GM04503 (cell line): ENCODE data around the gene WNT10A.

ENCODE experiments used
- DNase-seq: peaks from one replicate; pipeline ENCODE4 v3.0.0-alpha.2; 2012; ENCODE audit warnings: low read depth

WNT10A gene

DNA sequence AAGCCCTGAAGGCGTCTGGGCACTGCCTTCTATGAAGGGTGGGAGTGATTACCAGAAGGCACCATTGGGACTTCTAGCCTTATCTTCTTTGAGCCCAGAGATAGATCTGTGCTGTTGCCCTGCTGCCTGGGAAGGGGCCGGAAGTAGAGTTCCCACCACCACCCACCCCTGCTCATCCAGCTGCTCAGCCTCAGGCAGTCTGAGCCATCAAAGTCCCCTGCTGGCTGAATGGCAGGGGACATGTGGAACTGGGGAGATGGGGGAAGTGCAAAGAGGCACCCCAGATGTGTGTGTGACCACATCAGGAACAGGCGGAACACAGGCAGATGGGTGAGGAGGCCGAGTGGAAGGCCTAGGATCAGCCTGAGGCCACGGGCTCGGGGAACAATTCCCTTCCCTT is 3.3 kb upstream of the WNT10A start:
- no peak for DNase-seq

DNA sequence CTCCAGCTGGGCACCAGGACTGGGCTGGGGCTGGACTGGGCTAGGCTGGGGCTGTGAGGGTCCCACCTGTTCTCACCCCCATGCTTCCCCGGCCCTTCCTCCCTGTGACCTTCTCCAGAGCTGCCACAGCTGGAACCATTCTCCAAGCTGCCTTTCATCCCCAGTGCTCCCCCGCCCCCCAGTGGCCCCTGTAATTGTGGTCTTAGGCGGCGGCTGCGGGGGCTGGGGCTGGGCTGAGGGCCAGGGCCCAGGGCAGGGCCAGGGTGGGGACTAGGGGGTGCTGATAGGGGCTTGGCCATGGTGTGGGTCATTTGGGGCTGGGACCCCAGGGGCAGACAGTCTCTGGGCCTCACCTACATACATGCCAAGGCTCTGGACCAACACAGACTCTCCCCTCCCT is 2.8 kb upstream of the WNT10A start:
- no peak for DNase-seq

DNA sequence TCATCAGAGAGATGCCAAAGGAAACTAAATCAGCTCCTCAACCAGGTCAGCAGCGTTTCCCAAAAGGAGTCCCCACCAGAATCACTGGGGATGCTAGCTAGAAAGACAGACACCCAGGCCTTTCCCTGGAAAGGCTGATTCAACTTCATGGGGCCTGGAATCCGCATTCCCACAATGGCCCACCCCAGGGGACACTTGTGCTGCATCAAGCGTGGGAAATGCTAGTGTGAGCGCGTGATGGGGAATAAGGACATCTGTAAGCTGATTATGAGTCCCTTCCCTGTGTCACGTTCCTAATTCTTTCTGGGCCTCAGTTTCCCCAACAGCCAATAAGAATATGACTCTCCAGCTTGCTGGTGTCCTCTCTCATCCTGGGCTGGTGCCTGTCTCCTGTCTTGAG is 2.2 kb upstream of the WNT10A start:
- DNase-seq: no peak

DNA sequence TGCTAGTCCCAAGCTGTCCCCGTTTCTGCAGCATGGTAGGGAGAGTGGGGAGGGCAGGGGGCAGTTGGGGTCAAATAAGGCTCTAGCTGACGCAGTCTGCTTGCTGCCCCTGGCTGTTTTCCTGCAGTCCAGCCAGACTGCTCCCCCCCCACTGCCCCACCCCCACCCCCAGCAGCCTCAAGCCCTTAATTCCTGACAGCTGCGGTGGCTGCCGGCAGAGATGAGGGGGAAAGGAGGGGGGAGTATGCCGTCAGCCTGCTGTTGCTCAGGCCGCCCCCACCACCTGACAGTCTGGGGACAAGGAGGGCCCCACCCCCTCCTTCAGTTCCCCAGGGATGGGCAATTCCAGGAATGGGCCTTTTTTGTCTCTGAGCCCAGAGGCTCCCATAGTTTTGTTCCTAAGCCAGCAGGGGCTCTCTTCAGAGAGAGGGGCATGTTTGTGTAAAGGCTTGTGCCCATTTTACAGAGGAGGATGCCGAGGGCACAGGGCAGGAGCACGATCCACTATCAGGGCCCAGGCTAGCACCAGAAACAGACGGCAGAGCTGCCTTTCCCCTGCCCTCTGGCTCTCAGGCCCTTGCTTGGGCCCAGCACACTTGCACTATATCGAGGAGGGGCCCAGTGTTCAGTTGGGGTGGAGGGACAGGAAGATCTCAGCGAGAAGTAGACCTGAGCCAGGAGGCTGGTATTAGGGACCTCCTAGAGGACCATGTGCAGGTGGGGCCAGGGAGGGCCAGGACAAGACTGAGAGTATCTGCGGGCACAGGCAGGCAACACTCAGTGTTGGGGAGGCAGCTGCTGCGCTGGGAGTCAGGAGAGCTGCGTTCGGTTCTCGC is 1.5 kb upstream of the WNT10A start:
- DNase-seq: no peak

DNA sequence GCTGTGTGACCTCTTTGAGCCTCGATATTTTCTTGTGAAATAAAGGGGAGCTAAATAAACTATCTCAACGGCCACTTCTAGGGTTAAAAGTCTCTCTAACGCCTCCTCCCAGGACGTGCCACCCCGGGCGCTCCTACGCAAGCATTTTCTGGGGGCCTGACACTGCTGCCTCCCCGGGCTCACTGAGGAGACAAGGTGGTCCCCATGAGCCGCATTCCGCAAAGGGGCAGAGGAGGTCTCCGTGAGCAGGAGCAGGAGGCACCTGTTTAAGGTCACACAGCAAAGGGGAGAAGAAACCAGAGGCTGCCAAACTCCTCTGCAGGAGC is 913 bp upstream of the WNT10A start:
- DNase-seq: no peak

DNA sequence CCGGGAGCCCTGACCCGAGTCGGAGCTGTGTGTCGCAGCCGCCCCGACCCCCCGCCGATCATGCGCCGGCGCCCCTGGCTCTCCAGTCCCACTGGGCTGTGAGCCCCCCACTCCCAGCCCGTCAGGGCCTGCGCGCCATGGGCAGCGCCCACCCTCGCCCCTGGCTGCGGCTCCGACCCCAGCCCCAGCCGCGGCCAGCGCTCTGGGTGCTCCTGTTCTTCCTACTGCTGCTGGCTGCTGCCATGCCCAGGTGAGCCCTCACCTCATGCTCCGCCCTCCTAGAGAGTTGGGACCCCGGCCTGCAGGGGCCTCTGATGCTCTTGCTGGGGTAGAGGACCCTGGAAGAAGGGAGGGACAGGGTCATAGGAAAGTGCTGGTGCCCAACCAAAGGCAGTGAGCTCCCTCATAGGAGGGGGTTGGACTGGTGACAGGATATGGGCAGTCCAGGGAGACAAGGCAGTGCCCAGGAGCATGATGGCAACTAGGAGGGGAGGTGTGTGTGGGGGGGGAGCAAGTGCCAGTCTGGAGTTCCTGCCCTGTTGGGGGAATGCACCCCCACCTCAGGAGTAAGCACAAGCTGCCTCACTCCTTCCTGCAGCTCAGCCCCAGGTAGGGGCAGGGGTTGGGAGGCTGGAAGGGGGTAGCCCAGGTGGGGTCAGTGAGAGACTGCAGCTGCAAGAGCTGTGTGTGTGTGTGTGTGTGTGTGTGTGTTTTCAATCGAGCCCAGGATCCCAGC is 375 bp downstream of the WNT10A start:
- DNase-seq: no peak

DNA sequence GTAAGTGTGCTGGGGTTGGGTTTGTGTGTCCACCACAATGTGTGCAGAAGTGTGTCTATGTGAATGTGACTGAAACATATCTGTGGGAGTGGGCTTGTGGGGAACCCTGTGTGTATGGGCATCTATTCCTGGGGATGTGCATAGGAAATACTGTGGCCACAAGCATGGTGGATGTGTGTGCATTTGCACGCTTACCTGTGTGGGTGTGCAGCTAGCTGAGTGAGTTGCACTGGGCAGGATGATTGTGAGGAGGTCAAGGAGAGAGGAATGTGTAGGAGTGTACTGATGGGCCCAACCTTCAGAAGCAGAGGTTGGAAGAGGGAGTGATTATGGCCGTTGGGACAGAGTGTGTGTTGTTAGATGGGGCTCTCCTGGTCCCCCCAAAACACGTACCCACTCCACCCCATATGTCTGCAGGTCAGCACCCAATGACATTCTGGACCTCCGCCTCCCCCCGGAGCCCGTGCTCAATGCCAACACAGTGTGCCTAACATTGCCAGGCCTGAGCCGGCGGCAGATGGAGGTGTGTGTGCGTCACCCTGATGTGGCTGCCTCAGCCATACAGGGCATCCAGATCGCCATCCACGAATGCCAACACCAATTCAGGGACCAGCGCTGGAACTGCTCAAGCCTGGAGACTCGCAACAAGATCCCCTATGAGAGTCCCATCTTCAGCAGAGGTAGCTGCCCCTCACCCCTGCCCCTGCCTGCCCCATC is 1.2 kb downstream of the WNT10A start:
- no peak for DNase-seq

DNA sequence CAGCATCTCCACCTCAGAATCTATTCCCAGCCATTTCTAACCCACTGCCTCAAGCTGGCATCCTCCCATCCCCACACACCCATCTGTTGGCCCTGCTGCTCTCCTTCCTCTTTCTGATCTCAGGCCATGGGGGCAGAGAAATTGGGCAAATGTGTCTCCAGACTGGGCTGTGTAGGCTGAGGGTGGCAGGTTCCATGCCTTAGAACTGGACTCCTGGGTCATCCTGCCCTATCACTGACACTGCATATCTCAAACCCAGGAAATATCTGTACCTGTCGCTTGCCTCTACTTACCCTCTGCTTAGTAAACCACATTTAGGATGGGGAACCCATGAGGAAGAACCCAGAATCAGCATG is 1.8 kb downstream of the WNT10A start:
- DNase-seq: no peak

DNA sequence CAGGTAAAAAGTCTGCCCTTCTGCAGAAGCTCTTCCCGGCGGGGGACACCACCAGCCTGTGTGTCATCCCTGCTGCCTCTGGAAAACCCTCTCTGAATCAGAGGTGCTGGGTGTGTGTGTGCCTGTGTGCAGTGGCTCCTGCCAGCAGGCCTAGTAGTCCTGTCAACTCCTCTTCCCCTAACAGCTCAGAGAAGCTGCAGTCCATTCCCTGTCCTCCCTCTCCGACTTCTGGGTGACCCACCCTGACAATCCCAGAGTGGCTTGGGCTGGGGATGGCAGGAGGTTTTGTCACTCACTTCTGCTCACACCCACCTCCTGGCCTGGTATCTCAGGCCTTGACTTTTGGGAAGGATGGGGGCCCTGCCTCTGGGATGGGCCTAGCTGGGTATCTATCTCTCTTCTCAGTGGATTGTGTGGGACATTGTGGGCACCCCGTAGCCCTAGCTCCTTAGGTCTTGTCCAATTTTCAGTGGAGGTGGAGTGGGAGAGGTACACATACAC is 2.3 kb downstream of the WNT10A start:
- no peak for DNase-seq

DNA sequence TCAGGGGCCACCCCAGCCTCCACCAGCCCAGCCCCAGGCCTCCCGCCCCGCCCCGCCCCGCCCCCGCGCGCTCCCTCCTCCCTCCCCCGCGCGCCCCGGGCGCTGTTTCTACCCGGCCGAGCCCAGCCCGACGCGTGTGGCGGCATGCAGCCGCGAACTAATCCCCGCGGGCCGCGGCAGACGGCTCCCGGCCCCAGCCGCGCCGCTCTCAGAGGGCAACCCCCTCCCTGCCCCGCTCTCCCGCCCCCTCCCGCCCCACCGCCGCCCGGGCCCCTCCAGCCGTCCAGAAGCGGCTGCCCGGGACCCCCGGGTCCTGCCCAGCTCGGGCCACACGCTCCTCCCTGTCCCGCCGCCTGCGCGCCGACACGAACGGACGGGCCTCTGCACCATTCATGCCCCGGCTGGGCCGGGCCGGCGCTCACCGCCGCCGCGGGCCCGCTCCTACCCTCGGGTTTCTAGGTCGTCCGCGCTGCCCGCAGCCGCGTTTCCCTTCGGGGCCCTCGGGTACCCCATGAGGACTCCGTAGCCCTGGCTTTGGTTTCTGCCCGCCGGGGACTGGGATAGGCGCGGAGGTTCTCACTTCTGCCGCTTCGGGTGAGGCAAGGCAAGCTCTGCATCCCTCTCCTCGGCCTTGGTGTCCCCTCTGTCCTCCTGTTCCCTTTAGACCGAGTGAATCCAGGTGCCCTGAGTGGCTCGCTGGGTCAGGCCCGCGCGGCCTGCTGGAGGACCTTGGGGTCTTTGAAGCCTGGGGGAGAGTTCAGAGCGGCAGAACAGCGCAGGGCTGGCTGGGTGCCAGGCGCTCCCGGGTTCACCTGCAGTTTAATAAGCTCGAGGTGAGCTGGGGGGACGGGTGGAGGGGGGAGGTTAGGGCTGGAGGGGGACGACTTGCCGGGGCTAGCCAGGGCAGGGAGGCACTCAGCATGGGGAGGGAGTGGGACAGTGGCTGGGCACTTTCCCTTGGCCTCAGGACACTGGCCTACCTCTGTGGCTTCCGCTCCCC is 3.1 kb downstream of the WNT10A start:
- DNase-seq: no peak

DNA sequence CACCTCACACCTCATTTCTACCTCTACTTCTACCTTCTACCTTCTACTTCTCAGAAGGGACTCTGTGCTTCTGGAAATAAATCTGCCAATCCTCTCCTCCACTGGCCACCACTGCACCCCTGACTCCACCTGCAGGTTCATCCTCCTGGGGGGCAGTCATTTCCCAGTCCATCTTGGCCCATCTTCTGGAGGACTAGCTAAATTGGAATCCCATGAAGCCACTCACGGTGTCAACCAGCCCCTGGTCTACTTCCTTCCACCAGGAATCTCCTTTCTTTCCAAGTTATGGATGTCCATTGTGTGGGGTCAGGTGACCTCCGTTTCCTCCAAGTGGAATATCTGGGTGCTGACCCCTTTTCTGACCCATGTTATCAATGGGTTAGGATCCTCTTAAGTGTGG is 3.9 kb downstream of the WNT10A start:
- no peak for DNase-seq

DNA sequence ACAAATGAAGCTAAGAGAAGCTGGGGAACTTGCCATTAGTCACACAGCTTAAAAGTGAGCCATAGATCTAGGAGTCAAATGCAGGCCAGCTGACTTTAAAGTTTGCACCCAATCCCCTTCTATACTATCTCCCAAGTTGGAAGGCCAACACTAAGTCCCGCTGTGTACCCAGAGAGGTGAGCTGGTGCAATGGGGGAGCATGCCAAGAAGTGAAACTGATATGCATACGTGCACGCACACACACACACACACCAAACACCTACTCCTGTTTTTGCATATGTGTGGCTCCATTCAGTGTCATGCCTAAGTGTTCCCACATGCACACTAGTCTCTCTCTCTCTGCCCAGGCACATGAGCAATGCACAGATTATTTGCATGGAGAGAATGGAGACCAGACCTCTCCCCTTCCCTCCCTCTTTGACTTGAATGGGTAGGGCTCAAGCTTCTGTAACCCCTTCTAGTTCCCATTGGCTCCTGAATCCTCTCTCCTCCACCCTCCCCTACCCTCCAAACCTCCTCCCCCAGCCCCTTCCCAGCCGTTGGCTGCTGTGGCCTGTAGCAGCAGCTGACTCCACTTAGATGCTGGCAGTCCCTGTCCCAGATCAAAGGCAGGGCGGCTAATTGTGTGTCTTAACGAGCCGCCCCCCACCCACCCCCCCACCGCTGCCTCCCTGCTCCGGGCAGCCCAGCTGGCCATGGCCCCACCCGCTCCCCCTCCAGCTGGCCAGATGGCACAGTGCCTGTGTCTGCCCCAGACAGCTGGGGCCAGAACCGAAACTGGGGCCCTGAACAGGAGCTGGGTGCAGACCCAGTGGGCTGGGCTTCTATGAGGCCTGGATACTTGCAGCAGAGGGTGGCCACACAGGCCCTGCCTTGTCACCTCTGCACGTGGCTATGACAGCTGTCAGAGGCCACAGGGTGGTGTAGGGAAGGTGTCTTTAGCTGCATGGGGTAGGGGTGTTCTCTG is 5.6 kb downstream of the WNT10A start:
- no peak for DNase-seq

DNA sequence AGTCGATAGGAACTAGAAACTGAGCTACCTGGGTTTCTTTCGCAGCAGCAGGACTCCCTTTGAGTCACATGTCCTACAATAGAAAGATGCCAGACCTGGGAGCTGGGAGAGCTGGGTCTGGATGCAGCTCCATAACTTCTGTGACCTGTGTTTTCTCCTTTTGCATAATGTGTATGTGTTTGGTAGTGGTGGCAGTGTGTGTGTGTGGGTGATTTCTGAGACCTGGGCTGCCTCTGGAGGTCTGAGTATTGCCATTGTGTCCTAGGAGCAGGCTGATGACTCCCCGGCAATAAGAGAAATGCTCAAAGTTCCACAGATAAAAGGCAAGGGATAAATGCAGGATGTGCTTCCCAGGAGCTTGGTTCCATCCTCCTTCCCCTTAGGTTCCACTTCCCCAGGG is 6.4 kb downstream of the WNT10A start:
- DNase-seq: no peak

DNA sequence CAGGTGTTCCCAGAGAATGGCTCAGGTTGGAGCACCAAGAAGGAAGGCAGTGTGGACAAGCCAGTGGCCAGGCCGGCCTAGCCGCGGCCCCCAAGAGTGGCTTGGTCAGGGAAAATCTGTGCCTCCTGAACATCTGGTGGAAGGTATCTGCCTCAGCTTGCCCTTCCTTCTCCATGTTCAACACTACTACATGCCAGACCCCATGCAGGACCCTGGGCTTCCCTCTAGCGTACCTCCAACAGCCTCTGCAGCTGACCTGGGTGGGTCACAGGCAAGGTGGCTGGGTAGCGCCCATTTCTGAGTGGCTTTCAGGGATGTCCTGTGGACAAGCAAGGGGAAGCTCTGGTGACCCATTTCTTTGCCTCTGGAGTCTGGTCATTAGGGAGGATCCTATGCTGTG is 7.7 kb downstream of the WNT10A start:
- no peak for DNase-seq

DNA sequence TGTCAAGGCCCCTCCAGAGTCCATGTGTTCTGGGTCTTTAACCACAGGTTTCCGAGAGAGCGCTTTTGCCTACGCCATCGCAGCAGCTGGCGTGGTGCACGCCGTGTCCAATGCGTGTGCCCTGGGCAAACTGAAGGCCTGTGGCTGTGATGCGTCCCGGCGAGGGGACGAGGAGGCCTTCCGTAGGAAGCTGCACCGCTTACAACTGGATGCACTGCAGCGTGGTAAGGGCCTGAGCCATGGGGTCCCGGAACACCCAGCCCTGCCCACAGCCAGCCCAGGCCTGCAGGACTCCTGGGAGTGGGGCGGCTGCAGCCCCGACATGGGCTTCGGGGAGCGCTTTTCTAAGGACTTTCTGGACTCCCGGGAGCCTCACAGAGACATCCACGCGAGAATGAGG is 9.3 kb downstream of the WNT10A start:
- DNase-seq: no peak

DNA sequence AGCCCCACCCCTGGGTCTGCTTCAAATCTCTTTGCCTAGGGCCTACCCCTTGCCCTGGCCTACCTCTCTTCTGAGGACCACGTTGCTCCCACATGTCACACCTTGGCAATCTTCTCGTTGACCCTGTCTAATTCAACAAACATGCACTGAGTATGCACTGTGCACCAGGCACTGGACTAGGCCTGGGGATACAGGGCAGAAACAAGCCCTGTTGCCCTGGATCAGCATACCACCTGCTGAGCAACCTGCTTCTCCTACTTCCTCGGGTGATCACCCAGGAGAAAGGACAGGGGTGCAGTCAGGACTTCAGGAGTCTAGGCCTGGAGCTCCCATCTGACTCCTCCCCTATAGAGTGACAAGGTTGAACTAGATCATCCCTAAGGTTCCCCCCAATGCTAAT is 9.7 kb downstream of the WNT10A start:
- DNase-seq: no peak

DNA sequence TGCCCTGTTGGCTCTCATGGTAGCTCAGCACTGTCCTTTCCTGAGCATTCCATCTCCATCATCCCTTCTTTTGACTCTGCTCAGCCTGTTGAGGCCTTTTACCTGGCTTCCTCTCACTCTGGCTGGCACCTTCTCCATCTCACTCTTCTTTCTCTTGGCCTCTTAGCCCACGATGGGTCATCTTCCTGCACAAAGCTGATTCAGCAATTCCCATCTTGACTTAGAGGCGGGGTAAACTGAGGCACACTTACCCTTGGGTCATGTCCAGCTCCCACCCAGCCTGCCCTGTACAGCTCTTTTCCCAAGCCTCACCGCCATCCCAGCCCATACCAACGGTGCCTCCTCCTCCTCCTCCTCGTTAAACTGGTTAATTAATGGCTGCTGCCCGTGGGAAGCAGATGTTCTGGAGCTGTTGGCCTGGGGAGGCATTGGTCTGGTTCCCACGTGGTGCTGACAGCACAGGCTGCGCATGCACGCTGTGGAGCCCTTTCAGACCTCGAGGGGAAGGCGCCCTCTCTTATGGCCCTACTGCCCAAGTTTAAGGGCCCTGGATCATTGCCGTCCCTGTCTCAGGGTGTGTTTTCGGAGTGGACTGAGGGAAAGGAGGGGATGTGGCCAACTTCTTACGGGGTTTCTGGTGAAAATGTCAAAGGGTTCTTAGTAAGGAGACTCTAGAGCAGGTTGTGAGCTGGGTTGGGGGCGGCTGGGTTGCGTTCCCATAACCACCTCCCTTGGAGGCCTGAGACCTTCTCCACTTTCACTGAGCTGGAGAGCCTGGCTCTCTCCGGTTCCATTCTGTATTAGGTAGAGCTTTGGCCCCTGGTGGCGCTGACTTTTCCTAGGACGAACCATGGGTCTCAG is 10.9 kb downstream of the WNT10A start:
- DNase-seq: no peak

DNA sequence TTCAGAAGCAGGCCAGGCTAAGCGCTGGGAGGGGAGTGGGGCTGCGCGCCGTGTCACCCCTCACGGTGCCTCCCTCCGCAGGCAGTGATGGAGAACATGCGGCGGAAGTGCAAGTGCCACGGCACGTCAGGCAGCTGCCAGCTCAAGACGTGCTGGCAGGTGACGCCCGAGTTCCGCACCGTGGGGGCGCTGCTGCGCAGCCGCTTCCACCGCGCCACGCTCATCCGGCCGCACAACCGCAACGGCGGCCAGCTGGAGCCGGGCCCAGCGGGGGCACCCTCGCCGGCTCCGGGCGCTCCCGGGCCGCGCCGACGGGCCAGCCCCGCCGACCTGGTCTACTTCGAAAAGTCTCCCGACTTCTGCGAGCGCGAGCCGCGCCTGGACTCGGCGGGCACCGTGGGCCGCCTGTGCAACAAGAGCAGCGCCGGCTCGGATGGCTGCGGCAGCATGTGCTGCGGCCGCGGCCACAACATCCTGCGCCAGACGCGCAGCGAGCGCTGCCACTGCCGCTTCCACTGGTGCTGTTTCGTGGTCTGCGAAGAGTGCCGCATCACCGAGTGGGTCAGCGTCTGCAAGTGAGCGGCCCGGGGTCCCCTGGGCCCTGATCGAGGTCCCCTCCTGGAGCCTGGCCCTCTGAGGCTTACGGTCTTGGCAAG is 12.2 kb downstream of the WNT10A start:
- no peak for DNase-seq
